Sigmoid colon (tissue), 7 donors: ENCODE data around the gene ZNF443. TPM values are rescaled to one million over a fixed set of nuclear protein-coding genes. Genes with fewer than 3 reads are reported as not detected.
"Not testable (repeated sequence)": the region's sequence is repeated elsewhere in the genome, so short reads cannot be mapped to it uniquely, and the experiment has no call there.

Source experiments
- DNase-seq: peaks from one replicate; pipeline ENCODE4 v3.0.0-alpha.2; 2019
- H3K27ac ChIP-seq, 4 donors: fragments of 200-600 bp; sonication (generic); one replicate each; pipeline ENCODE4 v1.5.1; 2016 to 2019; ENCODE audit warnings: mild to moderate bottlenecking in 1 of 4
- H3K27me3 ChIP-seq, 3 donors: fragments of 200-600 bp; sonication (generic); one replicate each; pipeline ENCODE4 v1.5.1; 2019; ENCODE audit warnings: mild to moderate bottlenecking in 1 of 3
- H3K36me3 ChIP-seq, 4 donors: fragments of 200-600 bp; sonication (generic); one replicate each; pipeline ENCODE4 v1.5.1; 2016 to 2019
- H3K4me1 ChIP-seq, 4 donors: fragments of 200-600 bp; sonication (generic); one replicate each; pipeline ENCODE4 v1.5.1; 2017 to 2019
- H3K4me3 ChIP-seq, 4 donors: fragments of 200-600 bp; sonication (generic); one replicate each; pipeline ENCODE4 v1.5.1; 2017 to 2019; ENCODE audit warnings: mild to moderate bottlenecking in 2 of 4, moderate library complexity in 1 of 4
- H3K9me3 ChIP-seq, 4 donors: fragments of 200-600 bp in 3 of 4; sonication (generic) in 3 of 4; one replicate each; pipeline versions ENCODE4 v1.5.1 to v1.6.1; 2013 to 2019
- EP300 ChIP-seq, 4 donors: sonication (generic); formaldehyde crosslinking; IDR thresholded peaks; one replicate each; pipeline ENCODE4 v1.6.1; 2017; ENCODE audit warnings: antibody characterized with exemption in 4 of 4
- POLR2A ChIP-seq, 2 donors: fragments of 450-650 bp; IDR thresholded peaks; one replicate each; pipeline ENCODE4 v1.6.1; 2016; ENCODE audit warnings: antibody characterized with exemption in 2 of 2, mild to moderate bottlenecking in 2 of 2, moderate library complexity in 2 of 2
- POLR2AphosphoS5 ChIP-seq, 4 donors: sonication (generic); formaldehyde crosslinking; IDR thresholded peaks; one replicate each; pipeline ENCODE4 v1.6.1; 2017; ENCODE audit warnings: antibody characterized with exemption in 4 of 4
- WGBS, 2 donors: extraction: QIAGEN DNeasy Blood & Tissue Kit; methylation state at CpG; one replicate each; pipeline ENCODE4 v1.1.7; 2013; 5-methylcytosine and 5-hydroxymethylcytosine counted together
- intact Hi-C: fragments of 100-400 bp; cut with DNase I; formaldehyde crosslinking; loops from one replicate; pipeline ENCODE4 v1.15.1; 2023
- polyA plus RNA-seq, 3 donors: library from polyadenylated mRNA; stranded (reverse); fragments of 200-250 nt; gene quantifications; one replicate each; pipeline ENCODE4 v1.2.3, GENCODE V29; 2013
- total RNA-seq, 4 donors: library from RNA; depleted of rRNA; stranded (reverse); fragments of >200 nt; gene quantifications; one replicate each; pipeline ENCODE4 v1.1.0, GENCODE V29; 2016
- TF ChIP-seq, protein P1 (sequence below), 4 experiments: fragments of 450-650 bp in 3 of 4; fragments of 200-600 bp in 1 of 4; IDR thresholded peaks; one replicate each; pipeline ENCODE4 v1.5.1; 2016 to 2019; ENCODE audit warnings: antibody characterized with exemption in 4 of 4, mild to moderate bottlenecking in 3 of 4, moderate library complexity in 2 of 4
- donor health status: healthy with polysubstance abuse.
- donor health status: Bipolar disorder and iron deficiency.
- donor health status: healthy.

ZNF443 gene
- total and polyA plus RNA-seq, 7 donors: 2.3 to 5.6 (median 3.2) TPM

GRCh38 chr19:12450844-12451243 lies 10.0 kb upstream of the ZNF443 start:
- TF ChIP-seq, protein P1, sequence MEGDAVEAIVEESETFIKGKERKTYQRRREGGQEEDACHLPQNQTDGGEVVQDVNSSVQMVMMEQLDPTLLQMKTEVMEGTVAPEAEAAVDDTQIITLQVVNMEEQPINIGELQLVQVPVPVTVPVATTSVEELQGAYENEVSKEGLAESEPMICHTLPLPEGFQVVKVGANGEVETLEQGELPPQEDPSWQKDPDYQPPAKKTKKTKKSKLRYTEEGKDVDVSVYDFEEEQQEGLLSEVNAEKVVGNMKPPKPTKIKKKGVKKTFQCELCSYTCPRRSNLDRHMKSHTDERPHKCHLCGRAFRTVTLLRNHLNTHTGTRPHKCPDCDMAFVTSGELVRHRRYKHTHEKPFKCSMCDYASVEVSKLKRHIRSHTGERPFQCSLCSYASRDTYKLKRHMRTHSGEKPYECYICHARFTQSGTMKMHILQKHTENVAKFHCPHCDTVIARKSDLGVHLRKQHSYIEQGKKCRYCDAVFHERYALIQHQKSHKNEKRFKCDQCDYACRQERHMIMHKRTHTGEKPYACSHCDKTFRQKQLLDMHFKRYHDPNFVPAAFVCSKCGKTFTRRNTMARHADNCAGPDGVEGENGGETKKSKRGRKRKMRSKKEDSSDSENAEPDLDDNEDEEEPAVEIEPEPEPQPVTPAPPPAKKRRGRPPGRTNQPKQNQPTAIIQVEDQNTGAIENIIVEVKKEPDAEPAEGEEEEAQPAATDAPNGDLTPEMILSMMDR (IDR thresholded peaks at IDR 0.05): no peak
- TF ChIP-seq POLR2A (IDR thresholded peaks at IDR 0.05) (no peak), POLR2AphosphoS5 (IDR thresholded peaks at IDR 0.05) (no peak), EP300 (IDR thresholded peaks at IDR 0.05) (no peak)
- WGBS, 2 donors: 76 to 94% methylated on average over 10 of the region's 10 CpGs
- peaks cover 0 to 8% (median 0%) of the 10 kb centered on the region in 4 donors for H3K9me3 ChIP-seq
- no peaks in the 10 kb centered on the region for H3K27me3 ChIP-seq
- H3K36me3 ChIP-seq: peaks cover 0 to 4% (median 0%) of the 10 kb centered on the region in 4 donors
- intact Hi-C loops: no loop called here
- H3K4me1 ChIP-seq: no peaks in the 10 kb centered on the region
- no peak for DNase-seq
- no peak overlapping the region for H3K27ac ChIP-seq
- no peak overlapping the region for H3K4me3 ChIP-seq

DNA sequence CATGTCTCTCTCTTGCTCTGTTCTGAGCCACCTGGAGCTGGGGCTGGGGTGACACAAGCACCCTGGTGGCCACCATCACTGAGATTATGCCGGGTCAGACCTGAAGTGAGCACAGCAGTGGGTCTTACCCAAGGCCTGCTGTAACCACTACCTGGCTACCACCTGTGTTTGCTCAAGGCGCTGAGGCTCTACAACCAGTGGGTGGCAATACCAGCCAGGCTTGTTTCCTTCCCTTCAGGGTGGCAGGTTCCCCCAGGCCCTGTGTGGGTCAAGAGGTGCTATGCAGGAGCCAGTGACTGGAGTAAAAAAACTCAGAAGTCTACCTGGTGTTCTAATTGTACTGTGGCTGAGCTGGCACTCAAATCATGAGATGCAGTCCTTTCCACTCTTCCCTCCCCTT lies 8.0 kb upstream of the ZNF443 start:
- H3K4me3 ChIP-seq: no peak overlapping the region
- no peaks in the 10 kb centered on the region for H3K27me3 ChIP-seq
- H3K36me3 ChIP-seq: no peaks in the 10 kb centered on the region
- WGBS, 2 donors: 42 to 95% methylated on average over 2 of the region's 2 CpGs
- no peak for DNase-seq
- H3K9me3 ChIP-seq: peaks cover 0 to 8% (median 0%) of the 10 kb centered on the region in 4 donors
- intact Hi-C loops: no loop called here
- no peak for TF ChIP-seq POLR2AphosphoS5 (IDR thresholded peaks at IDR 0.05)
- TF ChIP-seq POLR2A (IDR thresholded peaks at IDR 0.05): no peak
- TF ChIP-seq, protein P1 (IDR thresholded peaks at IDR 0.05): no peak
- H3K4me1 ChIP-seq: no peaks in the 10 kb centered on the region
- no peak overlapping the region for H3K27ac ChIP-seq

DNA sequence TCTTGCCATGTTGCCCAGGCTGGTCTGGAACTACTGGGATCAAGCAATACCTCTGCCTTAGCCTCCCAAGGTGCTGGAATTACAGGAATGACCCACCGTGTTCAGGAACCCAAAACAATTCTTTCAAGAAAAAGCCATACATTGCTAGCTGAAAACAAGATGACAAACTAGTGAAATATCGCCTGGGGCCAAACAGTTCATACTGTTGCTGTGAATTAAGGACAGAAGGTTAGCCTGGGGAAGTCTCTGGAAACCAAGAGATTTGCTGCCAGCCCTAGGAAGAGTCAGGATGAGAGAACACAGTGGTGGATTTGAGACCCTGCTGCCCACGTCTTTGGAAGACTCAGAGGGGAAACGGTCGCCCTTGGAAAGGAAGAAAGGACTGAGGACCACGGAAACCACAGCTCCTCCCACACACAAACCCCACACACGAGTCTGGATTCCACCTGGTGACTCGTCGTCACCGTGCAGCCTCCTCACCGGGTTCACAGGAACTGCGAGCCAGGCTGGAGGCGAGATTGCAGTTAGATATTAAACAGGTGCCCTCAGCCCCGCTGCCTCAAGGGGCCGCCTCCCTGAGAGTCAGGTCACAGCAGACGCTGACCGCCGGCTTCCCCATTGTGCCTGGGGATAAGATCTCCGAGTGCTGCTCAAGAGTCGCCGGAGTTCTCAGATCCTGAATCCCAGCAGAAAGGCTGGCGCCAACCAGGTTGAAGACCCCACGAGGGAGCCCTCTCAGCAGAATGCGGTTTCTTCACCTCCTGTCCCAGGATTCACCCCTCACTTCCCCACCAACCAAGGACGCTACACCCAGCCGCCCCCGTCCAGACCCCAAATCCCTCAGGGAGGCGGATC lies 908 bp downstream of the ZNF443 start:
- 1 to 2% methylated on average over 23 to 28 of the region's 28 CpGs for WGBS, 2 donors
- peak; percentile 64 for DNase-seq
- Histone ChIP-seq H3K4me3 (peak overlapping the region; percentile 69 to 83 (median 78)), H3K27ac (peak overlapping the region; percentile 88 to 94 (median 90))
- H3K4me1 ChIP-seq, H3K27me3 ChIP-seq, H3K9me3 ChIP-seq, H3K36me3 ChIP-seq: not testable (repeated sequence)
- intact Hi-C loops: loop anchor here (5.0 kb wide), 1 partner anchor 57 kb away; no protein-coding TSS in a partner anchor

GRCh38 chr19:12430726-12431299 lies 10.0 kb downstream of the ZNF443 start:
- Histone ChIP-seq H3K9me3 (peaks cover 0 to 12% (median 2%) of the 10 kb centered on the region in 4 donors), H3K36me3 (peaks cover 0 to 25% (median 7%) of the 10 kb centered on the region in 4 donors)
- H3K4me3 ChIP-seq, H3K4me1 ChIP-seq, DNase-seq, H3K27ac ChIP-seq, intact Hi-C loops, H3K27me3 ChIP-seq: not testable (repeated sequence)
- 98 to 99% methylated on average over 6 of the region's 6 CpGs for WGBS, 2 donors

- Histone ChIP-seq H3K9me3 (peaks cover 0 to 8% (median 2%) of the 10 kb centered on the region in 4 donors), H3K27me3 (no peaks in the 10 kb centered on the region), H3K36me3 (peaks cover 0 to 16% (median 3%) of the 10 kb centered on the region in 4 donors), H3K4me3 (no peak overlapping the region), H3K27ac (no peak overlapping the region), H3K4me1 (no peaks in the 10 kb centered on the region)
- WGBS, 2 donors: 97 to 99% methylated on average over 4 of the region's 4 CpGs
- DNase-seq: no peak
- TF ChIP-seq POLR2AphosphoS5 (IDR thresholded peaks at IDR 0.05) (no peak), EP300 (IDR thresholded peaks at IDR 0.05) (no peak)
- TF ChIP-seq, protein P1 (IDR thresholded peaks at IDR 0.05): no peak
- intact Hi-C loops: no loop called here
These were observed 14.9 kb downstream of the ZNF443 start for GRCh38 chr19:12425888-12426274.
